ENCODE results near the gene KIF5C. TPM values are rescaled to one million over a fixed set of nuclear protein-coding genes. Genes with fewer than 3 reads are reported as not detected.

The KIF5C gene
- total RNA-seq, 1 donor from 2014 or later: 38.9 TPM

DNA sequence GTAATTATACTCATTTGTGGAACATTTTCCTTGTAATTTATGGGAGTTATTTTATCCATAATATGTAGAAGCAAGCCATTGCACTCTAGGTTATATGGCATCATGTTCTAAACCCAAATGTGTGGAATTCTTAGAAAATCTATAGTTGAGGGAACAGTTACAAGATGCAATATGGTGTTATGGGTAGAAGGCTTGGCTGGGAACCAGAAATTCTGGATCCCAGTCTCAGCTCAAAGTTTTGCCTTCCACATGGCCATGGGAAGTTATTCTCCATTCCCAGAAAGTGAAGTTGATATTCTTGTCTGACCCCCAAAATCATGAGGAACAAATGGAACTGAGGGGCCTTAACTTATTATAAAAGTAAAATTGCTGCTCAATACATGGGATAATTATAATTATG is 38.0 kb downstream of the KIF5C start:
- Mint-ChIP-seq H3K27ac (no peak overlapping the region), H3K36me3 (no peaks in the 10 kb centered on the region), H3K27me3 (no peaks in the 10 kb centered on the region), H3K4me1 (ENCODE audit: unreplicated experiment) (peaks cover 22% of the 10 kb centered on the region), H3K9me3 (no peaks in the 10 kb centered on the region), H3K4me3 (no peak overlapping the region)
- TF ChIP-seq, protein P1, sequence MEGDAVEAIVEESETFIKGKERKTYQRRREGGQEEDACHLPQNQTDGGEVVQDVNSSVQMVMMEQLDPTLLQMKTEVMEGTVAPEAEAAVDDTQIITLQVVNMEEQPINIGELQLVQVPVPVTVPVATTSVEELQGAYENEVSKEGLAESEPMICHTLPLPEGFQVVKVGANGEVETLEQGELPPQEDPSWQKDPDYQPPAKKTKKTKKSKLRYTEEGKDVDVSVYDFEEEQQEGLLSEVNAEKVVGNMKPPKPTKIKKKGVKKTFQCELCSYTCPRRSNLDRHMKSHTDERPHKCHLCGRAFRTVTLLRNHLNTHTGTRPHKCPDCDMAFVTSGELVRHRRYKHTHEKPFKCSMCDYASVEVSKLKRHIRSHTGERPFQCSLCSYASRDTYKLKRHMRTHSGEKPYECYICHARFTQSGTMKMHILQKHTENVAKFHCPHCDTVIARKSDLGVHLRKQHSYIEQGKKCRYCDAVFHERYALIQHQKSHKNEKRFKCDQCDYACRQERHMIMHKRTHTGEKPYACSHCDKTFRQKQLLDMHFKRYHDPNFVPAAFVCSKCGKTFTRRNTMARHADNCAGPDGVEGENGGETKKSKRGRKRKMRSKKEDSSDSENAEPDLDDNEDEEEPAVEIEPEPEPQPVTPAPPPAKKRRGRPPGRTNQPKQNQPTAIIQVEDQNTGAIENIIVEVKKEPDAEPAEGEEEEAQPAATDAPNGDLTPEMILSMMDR (conservative IDR thresholded peaks at IDR 0.05): no peak
- DNase-seq (ENCODE audit: extremely low spot score, unreplicated experiment): no peak

DNA sequence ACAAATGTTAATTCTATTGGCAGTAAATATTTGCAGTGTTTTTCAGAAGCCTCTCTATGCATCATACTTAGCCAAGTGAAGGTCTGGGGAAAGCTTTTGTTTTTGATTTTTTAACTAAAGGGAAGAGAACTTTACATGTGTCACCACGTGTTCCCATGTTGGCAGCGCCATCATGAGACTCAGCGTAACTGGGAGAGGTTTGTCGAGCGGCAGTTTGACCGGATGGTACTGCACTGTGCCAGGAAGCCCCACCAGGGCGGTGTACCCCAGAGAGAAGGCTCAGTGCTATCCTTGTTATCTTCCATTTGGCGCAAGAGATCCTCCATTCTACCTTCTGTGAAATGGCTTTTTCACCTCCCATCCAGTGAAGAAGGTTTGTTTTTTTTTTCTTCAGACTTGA is 38.5 kb downstream of the KIF5C start:
- Mint-ChIP-seq H3K27me3 (no peaks in the 10 kb centered on the region), H3K4me3 (no peak overlapping the region), H3K27ac (no peak overlapping the region), H3K36me3 (peaks cover 3% of the 10 kb centered on the region), H3K4me1 (ENCODE audit: unreplicated experiment) (peaks cover 18% of the 10 kb centered on the region), H3K9me3 (peaks cover 3% of the 10 kb centered on the region)
- DNase-seq (ENCODE audit: extremely low spot score, unreplicated experiment): no peak
- TF ChIP-seq, protein P1 (conservative IDR thresholded peaks at IDR 0.05): no peak

DNA sequence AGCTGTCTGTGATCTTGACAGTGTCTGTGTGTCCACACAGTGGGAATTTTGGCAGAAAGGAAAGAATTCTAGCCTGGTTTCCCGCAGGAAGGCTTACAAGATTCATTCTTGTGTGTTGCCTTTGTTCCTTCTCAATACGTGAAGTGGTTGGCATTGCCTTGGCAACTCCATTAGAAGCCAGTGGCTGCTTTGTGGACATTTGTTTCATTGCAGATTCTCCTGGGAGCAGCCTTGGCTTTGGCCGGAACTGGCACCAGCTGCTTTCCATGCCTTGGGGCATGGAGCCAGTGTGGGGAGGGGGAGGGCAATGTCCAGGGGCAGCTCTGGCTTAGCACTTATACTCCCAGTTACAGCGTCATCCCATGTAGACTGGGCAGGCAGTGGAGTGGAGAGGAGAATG is 39.4 kb downstream of the KIF5C start:
- Mint-ChIP-seq H3K4me3 (no peak overlapping the region), H3K4me1 (ENCODE audit: unreplicated experiment) (peaks cover 10% of the 10 kb centered on the region), H3K36me3 (peaks cover 6% of the 10 kb centered on the region), H3K27me3 (no peaks in the 10 kb centered on the region), H3K9me3 (peaks cover 10% of the 10 kb centered on the region), H3K27ac (no peak overlapping the region)
- DNase-seq (ENCODE audit: extremely low spot score, unreplicated experiment): no peak
- TF ChIP-seq, protein P1 (conservative IDR thresholded peaks at IDR 0.05): no peak

DNA sequence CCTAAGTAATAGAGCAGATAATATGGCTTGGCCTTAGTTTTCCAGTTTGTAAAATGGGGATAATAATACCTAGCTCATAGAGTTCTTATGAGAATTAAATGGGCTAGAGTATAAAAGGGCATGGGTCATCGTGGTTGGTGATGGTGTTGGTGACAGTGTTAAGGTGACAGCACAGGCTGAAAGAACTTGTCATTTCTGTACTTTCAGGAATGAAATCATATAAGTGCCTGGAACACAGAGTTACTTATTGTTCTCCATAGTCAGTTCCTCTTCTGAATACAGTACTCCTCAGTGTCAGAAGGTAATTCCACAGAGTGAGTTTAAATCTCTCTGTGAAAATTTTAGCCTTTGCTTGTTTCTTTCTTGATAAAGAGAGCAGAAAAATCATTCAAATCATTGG is 42.4 kb downstream of the KIF5C start:
- Mint-ChIP-seq H3K4me3 (no peak overlapping the region), H3K36me3 (peaks cover 6% of the 10 kb centered on the region), H3K27me3 (no peaks in the 10 kb centered on the region), H3K27ac (no peak overlapping the region), H3K4me1 (ENCODE audit: unreplicated experiment) (peaks cover 3% of the 10 kb centered on the region), H3K9me3 (peaks cover 10% of the 10 kb centered on the region)
- TF ChIP-seq, protein P1 (conservative IDR thresholded peaks at IDR 0.05): no peak
- no peak for DNase-seq (ENCODE audit: extremely low spot score, unreplicated experiment)

DNA sequence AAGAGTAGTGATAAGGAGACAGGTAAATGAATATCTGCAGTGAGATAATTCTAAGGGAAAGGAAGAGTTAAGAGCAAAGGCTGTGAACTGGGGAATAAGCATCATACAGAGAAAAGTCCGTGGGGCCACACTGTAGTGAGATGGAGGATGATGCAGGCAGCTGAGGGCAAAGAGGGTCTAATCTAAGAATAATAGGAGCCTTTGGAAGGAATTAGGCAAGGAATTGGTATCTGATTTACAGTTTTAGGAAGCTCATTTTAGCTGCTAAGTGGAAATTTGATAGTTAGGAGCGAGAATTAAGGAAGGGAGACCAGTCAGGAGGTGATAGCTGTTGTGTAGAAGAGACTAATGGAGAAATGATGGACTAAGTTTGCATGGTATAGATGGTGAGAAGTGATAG is 43.5 kb downstream of the KIF5C start:
- Mint-ChIP-seq H3K4me1 (ENCODE audit: unreplicated experiment) (peaks cover 3% of the 10 kb centered on the region), H3K36me3 (peaks cover 6% of the 10 kb centered on the region), H3K27me3 (no peaks in the 10 kb centered on the region), H3K27ac (no peak overlapping the region), H3K9me3 (peaks cover 10% of the 10 kb centered on the region), H3K4me3 (no peak overlapping the region)
- no peak for DNase-seq (ENCODE audit: extremely low spot score, unreplicated experiment)
- TF ChIP-seq, protein P1 (conservative IDR thresholded peaks at IDR 0.05): no peak

DNA sequence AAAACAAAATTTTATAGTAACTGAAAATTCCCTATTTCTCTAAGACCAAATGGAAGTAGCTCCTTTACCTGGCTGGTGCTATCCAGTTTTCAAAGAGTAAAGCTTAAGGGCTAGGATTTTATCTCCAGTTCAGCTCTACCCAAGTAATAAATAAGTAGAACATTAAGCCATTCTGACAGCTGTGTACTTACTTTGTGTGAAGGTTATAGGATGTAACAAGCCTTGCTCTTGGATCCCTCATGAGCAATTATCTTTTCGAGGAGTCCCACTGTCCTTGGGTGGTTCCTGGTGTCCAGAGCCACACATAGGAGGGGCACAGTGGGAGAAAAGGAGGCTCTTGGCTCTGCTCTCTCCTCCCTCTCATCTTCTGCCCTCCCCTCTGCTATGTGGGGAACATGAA is 45.5 kb downstream of the KIF5C start:
- Mint-ChIP-seq H3K27ac (no peak overlapping the region), H3K4me1 (ENCODE audit: unreplicated experiment) (peaks cover 8% of the 10 kb centered on the region), H3K27me3 (no peaks in the 10 kb centered on the region), H3K9me3 (peaks cover 10% of the 10 kb centered on the region), H3K36me3 (peaks cover 13% of the 10 kb centered on the region), H3K4me3 (no peak overlapping the region)
- TF ChIP-seq, protein P1 (conservative IDR thresholded peaks at IDR 0.05): no peak
- DNase-seq (ENCODE audit: extremely low spot score, unreplicated experiment): no peak
